ENCODE measurements around the gene SKP2.

The SKP2 gene

GRCh38 chr5:36147681-36148080 is 4.2 kb upstream of the SKP2 start:
- intact Hi-C loops (cut with micrococcal nuclease): no loop called here
- H3K27ac Mint-ChIP-seq: no peak overlapping the region
- H3K4me1 Mint-ChIP-seq (ENCODE audit: low read depth): peaks cover 24% of the 10 kb centered on the region
- H3K36me3 Mint-ChIP-seq (ENCODE audit: low read depth): peaks cover 22% of the 10 kb centered on the region
- H3K9me3 Mint-ChIP-seq: no peaks in the 10 kb centered on the region
- no peaks in the 10 kb centered on the region for H3K27me3 Mint-ChIP-seq
- no peak overlapping the region for H3K4me3 Mint-ChIP-seq

- peak overlapping the region; percentile 94 for H3K4me3 Mint-ChIP-seq
- H3K9me3 Mint-ChIP-seq: no peaks in the 10 kb centered on the region
- peaks cover 49% of the 10 kb centered on the region for H3K4me1 Mint-ChIP-seq (ENCODE audit: low read depth)
- peaks cover 38% of the 10 kb centered on the region for H3K36me3 Mint-ChIP-seq (ENCODE audit: low read depth)
- peak overlapping the region; percentile 90 for H3K27ac Mint-ChIP-seq
- no peaks in the 10 kb centered on the region for H3K27me3 Mint-ChIP-seq
- intact Hi-C loops (cut with micrococcal nuclease): loop anchor here (5.0 to 10.0 kb wide), 3 partner anchors 726 to 1226 kb away; partner anchors contain the start of genes DNAJC21, NIPBL and NUP155
Observed at GRCh38 chr5:36150676-36151433, 1.1 kb upstream of the SKP2 start.

DNA sequence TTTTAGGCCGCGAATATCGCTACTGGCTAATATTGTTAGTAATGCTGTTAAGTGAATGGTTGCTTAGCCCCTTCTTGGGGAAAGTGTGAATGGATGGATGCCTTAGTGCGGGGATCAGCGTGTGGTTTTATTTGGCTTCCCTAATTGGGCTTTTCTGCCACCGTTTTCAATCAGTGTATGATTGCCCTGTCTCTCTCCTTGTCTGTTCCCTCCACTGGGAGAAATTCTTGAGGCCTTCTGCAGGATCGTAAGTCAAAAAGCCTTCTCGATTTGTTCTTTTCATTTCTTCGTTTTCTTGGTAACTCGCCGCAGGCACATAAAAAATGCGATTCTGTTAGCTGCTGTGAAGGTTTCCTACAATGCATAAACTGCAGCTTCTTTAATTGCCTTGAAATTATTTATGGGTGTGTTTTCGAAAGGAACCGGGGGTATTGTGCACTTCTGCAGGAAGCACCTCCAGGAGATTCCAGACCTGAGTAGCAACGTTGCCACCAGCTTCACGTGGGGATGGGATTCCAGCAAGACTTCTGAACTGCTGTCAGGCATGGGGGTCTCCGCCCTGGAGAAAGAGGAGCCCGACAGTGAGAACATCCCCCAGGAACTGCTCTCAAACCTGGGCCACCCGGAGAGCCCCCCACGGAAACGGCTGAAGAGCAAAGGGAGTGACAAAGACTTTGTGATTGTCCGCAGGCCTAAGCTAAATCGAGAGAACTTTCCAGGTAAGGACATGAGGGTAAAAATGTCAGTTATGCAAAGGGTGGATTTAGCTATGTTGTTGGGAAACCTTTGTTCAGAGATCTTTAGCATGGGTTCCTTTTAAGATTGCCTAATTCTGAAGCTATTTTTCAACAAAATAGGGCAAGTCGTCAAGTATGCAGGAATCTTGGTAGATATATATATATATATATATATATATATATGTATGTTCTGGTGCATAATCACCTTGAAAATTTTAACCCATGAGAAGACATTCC is 700 bp downstream of the SKP2 start:
- intact Hi-C loops (cut with micrococcal nuclease): loop anchor here (1.0 to 10.0 kb wide), 4 partner anchors 90 to 1228 kb away; partner anchors contain the start of genes DNAJC21, NIPBL and NUP155
- Mint-ChIP-seq H3K9me3 (no peaks in the 10 kb centered on the region), H3K4me1 (ENCODE audit: low read depth) (peaks cover 60% of the 10 kb centered on the region), H3K27me3 (no peaks in the 10 kb centered on the region), H3K27ac (peak overlapping the region; percentile 90), H3K4me3 (peak overlapping the region; percentile 94), H3K36me3 (ENCODE audit: low read depth) (peaks cover 46% of the 10 kb centered on the region)

GRCh38 chr5:36153298-36153677 is 1.4 kb downstream of the SKP2 start:
- intact Hi-C loops (cut with micrococcal nuclease): loop anchor here (5.0 to 10.0 kb wide), 3 partner anchors 724 to 1228 kb away; partner anchors contain the start of genes DNAJC21, NIPBL and NUP155
- Mint-ChIP-seq H3K27me3 (no peaks in the 10 kb centered on the region), H3K27ac (no peak overlapping the region), H3K4me1 (ENCODE audit: low read depth) (peaks cover 65% of the 10 kb centered on the region), H3K9me3 (no peaks in the 10 kb centered on the region), H3K36me3 (ENCODE audit: low read depth) (peaks cover 48% of the 10 kb centered on the region), H3K4me3 (no peak overlapping the region)

- Mint-ChIP-seq H3K4me1 (ENCODE audit: low read depth) (peaks cover 70% of the 10 kb centered on the region), H3K36me3 (ENCODE audit: low read depth) (peaks cover 52% of the 10 kb centered on the region), H3K9me3 (no peaks in the 10 kb centered on the region), H3K27me3 (no peaks in the 10 kb centered on the region), H3K4me3 (no peak overlapping the region), H3K27ac (no peak overlapping the region)
- intact Hi-C loops (cut with micrococcal nuclease): loop anchor here (5.0 to 10.0 kb wide), 3 partner anchors 724 to 1229 kb away; partner anchors contain the start of genes DNAJC21, NIPBL and NUP155
Observed at GRCh38 chr5:36153726-36154125, 1.8 kb downstream of the SKP2 start.

DNA sequence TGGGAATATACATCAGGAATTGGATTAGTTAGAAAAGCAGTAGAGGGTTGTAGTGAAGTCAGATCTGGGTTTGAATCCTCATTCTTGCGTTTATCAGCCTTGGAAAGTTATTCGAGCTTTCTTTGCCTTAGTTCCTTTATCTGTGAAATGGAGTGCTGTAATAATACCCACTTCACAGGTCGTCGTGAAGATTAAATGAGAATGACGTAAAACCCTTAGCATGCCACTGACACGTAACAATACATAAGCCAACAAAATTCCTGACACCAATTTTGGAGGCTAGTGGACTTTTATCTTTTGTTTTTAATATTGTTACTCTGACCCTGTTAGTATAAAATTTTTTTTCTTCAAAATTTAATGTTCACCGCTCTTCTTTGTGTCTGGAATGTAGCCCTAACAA is 3.4 kb downstream of the SKP2 start:
- intact Hi-C loops (cut with micrococcal nuclease): loop anchor here (10.0 kb wide), 1 partner anchor 1230 kb away; the partner anchor contains the start of gene DNAJC21
- no peak overlapping the region for H3K4me3 Mint-ChIP-seq
- H3K4me1 Mint-ChIP-seq (ENCODE audit: low read depth): peaks cover 69% of the 10 kb centered on the region
- no peaks in the 10 kb centered on the region for H3K9me3 Mint-ChIP-seq
- no peak overlapping the region for H3K27ac Mint-ChIP-seq
- H3K27me3 Mint-ChIP-seq: no peaks in the 10 kb centered on the region
- peaks cover 67% of the 10 kb centered on the region for H3K36me3 Mint-ChIP-seq (ENCODE audit: low read depth)

- intact Hi-C loops (cut with micrococcal nuclease): loop anchor here (10.0 kb wide), 1 partner anchor 1231 kb away; the partner anchor contains the start of gene DNAJC21
- Mint-ChIP-seq H3K27me3 (no peaks in the 10 kb centered on the region), H3K36me3 (ENCODE audit: low read depth) (peaks cover 71% of the 10 kb centered on the region), H3K4me3 (no peak overlapping the region), H3K27ac (no peak overlapping the region), H3K9me3 (no peaks in the 10 kb centered on the region), H3K4me1 (ENCODE audit: low read depth) (peaks cover 61% of the 10 kb centered on the region)
Observed at GRCh38 chr5:36156121-36156601, 4.2 kb downstream of the SKP2 start.

GRCh38 chr5:36156619-36157018 is 4.7 kb downstream of the SKP2 start:
- H3K4me3 Mint-ChIP-seq: no peak overlapping the region
- intact Hi-C loops (cut with micrococcal nuclease): loop anchor here (10.0 kb wide), 1 partner anchor 1232 kb away; the partner anchor contains the start of gene DNAJC21
- no peaks in the 10 kb centered on the region for H3K27me3 Mint-ChIP-seq
- H3K4me1 Mint-ChIP-seq (ENCODE audit: low read depth): peaks cover 60% of the 10 kb centered on the region
- H3K27ac Mint-ChIP-seq: no peak overlapping the region
- H3K9me3 Mint-ChIP-seq: no peaks in the 10 kb centered on the region
- H3K36me3 Mint-ChIP-seq (ENCODE audit: low read depth): peaks cover 71% of the 10 kb centered on the region

DNA sequence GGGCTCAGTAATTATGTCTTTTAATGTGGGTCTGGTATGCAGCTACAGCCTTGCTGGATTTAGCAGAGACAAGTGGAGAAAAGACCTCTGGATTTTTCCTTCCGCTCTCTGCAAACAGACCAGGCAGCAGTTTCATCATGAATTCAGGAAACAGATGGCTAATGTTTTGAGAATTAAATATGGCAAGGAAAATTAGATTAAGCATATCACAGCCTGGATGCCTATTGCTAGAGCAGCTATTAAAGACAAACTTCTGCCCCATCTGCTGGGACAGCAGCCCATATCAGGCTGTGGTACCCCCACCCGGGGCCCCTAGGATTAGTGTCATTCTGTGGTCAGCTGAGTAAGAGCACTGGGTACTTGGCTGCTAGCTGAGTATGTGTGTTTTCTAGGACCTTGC is 6.2 kb downstream of the SKP2 start:
- Mint-ChIP-seq H3K27ac (no peak overlapping the region), H3K27me3 (no peaks in the 10 kb centered on the region), H3K9me3 (peaks cover 9% of the 10 kb centered on the region), H3K4me3 (no peak overlapping the region), H3K4me1 (ENCODE audit: low read depth) (peaks cover 51% of the 10 kb centered on the region), H3K36me3 (ENCODE audit: low read depth) (peaks cover 77% of the 10 kb centered on the region)
- intact Hi-C loops (cut with micrococcal nuclease): loop anchor here (10.0 kb wide), 1 partner anchor 1233 kb away; the partner anchor contains the start of gene DNAJC21

- intact Hi-C loops (cut with micrococcal nuclease): no loop called here
- Mint-ChIP-seq H3K27ac (no peak overlapping the region), H3K4me1 (ENCODE audit: low read depth) (peaks cover 33% of the 10 kb centered on the region), H3K9me3 (peaks cover 9% of the 10 kb centered on the region), H3K36me3 (ENCODE audit: low read depth) (peaks cover 77% of the 10 kb centered on the region), H3K27me3 (no peaks in the 10 kb centered on the region), H3K4me3 (no peak overlapping the region)
Observed at GRCh38 chr5:36160617-36161016, 8.7 kb downstream of the SKP2 start.

DNA sequence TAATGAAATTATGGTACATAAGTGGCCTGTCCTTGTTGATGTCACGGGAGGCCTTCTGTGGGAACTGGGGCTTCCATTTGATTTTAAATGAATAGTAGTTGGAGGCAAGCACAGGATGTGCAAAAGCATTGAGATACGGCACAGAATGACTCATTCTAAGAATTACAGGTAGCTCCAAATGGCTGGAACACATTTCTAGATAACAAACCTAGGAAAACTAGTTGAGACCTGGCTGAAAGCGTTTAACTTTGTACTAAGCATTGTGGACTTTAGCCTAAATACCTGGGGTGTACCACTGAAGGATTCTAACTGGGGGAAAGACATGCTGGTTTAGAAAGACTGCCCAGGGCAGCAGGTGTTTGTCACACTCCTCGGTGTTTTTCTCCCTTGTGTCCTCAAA is 9.4 kb downstream of the SKP2 start:
- H3K27ac Mint-ChIP-seq: no peak overlapping the region
- peaks cover 26% of the 10 kb centered on the region for H3K4me1 Mint-ChIP-seq (ENCODE audit: low read depth)
- H3K4me3 Mint-ChIP-seq: no peak overlapping the region
- H3K27me3 Mint-ChIP-seq: no peaks in the 10 kb centered on the region
- intact Hi-C loops (cut with micrococcal nuclease): no loop called here
- peaks cover 9% of the 10 kb centered on the region for H3K9me3 Mint-ChIP-seq
- H3K36me3 Mint-ChIP-seq (ENCODE audit: low read depth): peaks cover 74% of the 10 kb centered on the region

GRCh38 chr5:36162810-36163486 is 11.0 kb downstream of the SKP2 start:
- Mint-ChIP-seq H3K4me3 (no peak overlapping the region), H3K9me3 (peaks cover 9% of the 10 kb centered on the region), H3K36me3 (ENCODE audit: low read depth) (peaks cover 86% of the 10 kb centered on the region), H3K27ac (no peak overlapping the region), H3K27me3 (no peaks in the 10 kb centered on the region), H3K4me1 (ENCODE audit: low read depth) (peaks cover 15% of the 10 kb centered on the region)
- intact Hi-C loops (cut with micrococcal nuclease): no loop called here

DNA sequence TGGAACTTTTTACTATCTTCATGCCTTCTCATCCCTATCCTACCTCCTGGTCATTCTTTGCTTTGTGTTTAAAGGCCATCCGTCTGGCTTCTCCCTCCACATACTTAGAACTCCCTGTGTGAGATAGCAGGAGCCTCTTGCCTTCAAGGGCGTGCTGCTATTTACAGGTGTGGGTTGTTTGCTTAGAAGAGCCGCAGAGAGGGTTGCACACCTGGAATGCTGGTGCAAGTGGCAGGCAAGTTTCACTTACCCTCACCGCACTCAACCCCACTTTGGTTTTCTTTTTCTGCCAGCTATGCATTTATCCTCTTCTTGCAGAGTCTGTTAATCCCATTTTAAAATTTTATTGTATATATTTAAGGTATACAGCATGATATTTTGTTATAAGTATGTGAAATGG is 12.6 kb downstream of the SKP2 start:
- H3K27ac Mint-ChIP-seq: no peak overlapping the region
- peaks cover 6% of the 10 kb centered on the region for H3K4me1 Mint-ChIP-seq (ENCODE audit: low read depth)
- peaks cover 88% of the 10 kb centered on the region for H3K36me3 Mint-ChIP-seq (ENCODE audit: low read depth)
- no peaks in the 10 kb centered on the region for H3K27me3 Mint-ChIP-seq
- no peak overlapping the region for H3K4me3 Mint-ChIP-seq
- intact Hi-C loops (cut with micrococcal nuclease): no loop called here
- peaks cover 9% of the 10 kb centered on the region for H3K9me3 Mint-ChIP-seq
